PFSK-1 (cell line): ENCODE results near the gene CD22.

Source experiments
- POLR2AphosphoS5 ChIP-seq: IDR thresholded peaks from 2 replicates; pipeline ENCODE4 v1.6.1; 2012; ENCODE audit warnings: low read depth, mild to moderate bottlenecking, control low read depth, low read length, moderate library complexity
- REST ChIP-seq, 2 experiments: IDR thresholded peaks; 2 replicates each; pipeline versions ENCODE4 v1.6.1 to v1.8.0; 2011 to 2012; ENCODE audit warnings: low read depth in 2 of 2, low read length in 2 of 2, control low read depth in 1 of 2, inconsistent platforms in 1 of 2, mild to moderate bottlenecking in 1 of 2, moderate library complexity in 1 of 2; ENCODE audit not compliant: insufficient read depth in 1 of 2
- SIN3A ChIP-seq: IDR thresholded peaks from 2 replicates; pipeline ENCODE4 v1.6.1; 2012; ENCODE audit warnings: mild to moderate bottlenecking, low read length, moderate library complexity, borderline replicate concordance; ENCODE audit not compliant: insufficient read depth
- TAF1 ChIP-seq: IDR thresholded peaks from 2 replicates; pipeline ENCODE4 v1.6.1; 2012; ENCODE audit warnings: low read length, control low read depth, borderline replicate concordance; ENCODE audit not compliant: insufficient read depth

- TF ChIP-seq POLR2AphosphoS5: no peak
- TF ChIP-seq REST (IDR thresholded peaks at IDR 0.05; ENCODE audit: insufficient read depth in 1 of 2, low read depth in 2 of 2, low read length in 2 of 2): no peak
- no peak for TF ChIP-seq SIN3A
- no peak for TF ChIP-seq TAF1
These were observed 18.0 kb upstream of the CD22 start for GRCh38 chr19:35310811-35311465.
